H9 (cell line): Measurements from ENCODE around the gene GFER. TPM values are rescaled to one million over a fixed set of nuclear protein-coding genes. Genes with fewer than 3 reads are reported as not detected.
"Not testable (repeated sequence)": the region's sequence is repeated elsewhere in the genome, so short reads cannot be mapped to it uniquely, and the experiment has no call there.

Experiments
- DNase-seq: peaks from one replicate; pipeline ENCODE4 v3.0.0-alpha.2; 2017
- H2AFZ ChIP-seq: one replicate; pipeline ENCODE4 v1.6.1; 2013; ENCODE audit warnings: mild to moderate bottlenecking, low read length, control low read depth, moderate library complexity
- H2AK5ac ChIP-seq: 2 replicates; pipeline ENCODE4 v1.6.1; 2013; ENCODE audit warnings: low read length, control low read depth, mixed read lengths; ENCODE audit not compliant: insufficient read length
- H2BK120ac ChIP-seq: one replicate; pipeline ENCODE4 v1.6.1; 2013; ENCODE audit warnings: low read depth, mild to moderate bottlenecking, low read length, control low read depth, inconsistent platforms; ENCODE audit not compliant: poor library complexity, severe bottlenecking
- H2BK12ac ChIP-seq: 2 replicates; pipeline ENCODE4 v1.6.1; 2013; ENCODE audit warnings: low read length, control low read depth, mixed read lengths, low read depth; ENCODE audit not compliant: insufficient read length
- H2BK15ac ChIP-seq: 2 replicates; pipeline ENCODE4 v1.6.1; 2013; ENCODE audit warnings: low read depth, low read length, control low read depth
- H2BK20ac ChIP-seq: one replicate; pipeline ENCODE4 v1.6.1; 2013; ENCODE audit warnings: low read depth, mild to moderate bottlenecking, low read length, control low read depth, inconsistent platforms; ENCODE audit not compliant: poor library complexity, severe bottlenecking
- H2BK5ac ChIP-seq: 2 replicates; pipeline ENCODE4 v1.6.1; 2013; ENCODE audit warnings: low read length, control low read depth, mixed read lengths; ENCODE audit not compliant: insufficient read length
- H3K14ac ChIP-seq: 2 replicates; pipeline ENCODE4 v1.6.1; 2013; ENCODE audit warnings: low read length, control low read depth; ENCODE audit not compliant: insufficient read depth
- H3K18ac ChIP-seq: 2 replicates; pipeline ENCODE4 v1.6.1; 2013; ENCODE audit warnings: low read depth, mild to moderate bottlenecking, mixed read lengths, low read length, control low read depth; ENCODE audit not compliant: insufficient read length
- H3K23ac ChIP-seq: 2 replicates; pipeline ENCODE4 v1.6.1; 2013; ENCODE audit warnings: low read length, control low read depth, mixed read lengths, low read depth; ENCODE audit not compliant: insufficient read length
- H3K23me2 ChIP-seq: 2 replicates; pipeline ENCODE4 v1.6.1; 2013; ENCODE audit warnings: low read depth, mild to moderate bottlenecking, mixed read lengths, low read length, control low read depth; ENCODE audit not compliant: insufficient read length, poor library complexity, severe bottlenecking
- H3K27ac ChIP-seq: 2 replicates; pipeline ENCODE4 v1.5.1; 2013; ENCODE audit warnings: low read length, control low read depth, mixed read lengths, low read depth; ENCODE audit not compliant: insufficient read length
- H3K27me3 ChIP-seq: 2 replicates; pipeline ENCODE4 v1.6.1; 2013; ENCODE audit warnings: low read length, control low read depth, inconsistent platforms; ENCODE audit not compliant: insufficient read depth
- H3K4ac ChIP-seq: 2 replicates; pipeline ENCODE4 v1.6.1; 2013; ENCODE audit warnings: low read depth, mild to moderate bottlenecking, control low read depth, inconsistent platforms, low read length, moderate library complexity
- H3K4me1 ChIP-seq: 2 replicates; pipeline ENCODE4 v1.6.1; 2013; ENCODE audit warnings: low read length, control low read depth, inconsistent platforms; ENCODE audit not compliant: insufficient read depth
- H3K4me2 ChIP-seq: 2 replicates; pipeline ENCODE4 v1.6.1; 2013; ENCODE audit warnings: low read length, control low read depth, mixed read lengths; ENCODE audit not compliant: insufficient read length, insufficient read depth
- H3K56ac ChIP-seq: 2 replicates; pipeline ENCODE4 v1.6.1; 2013; ENCODE audit warnings: low read depth, mild to moderate bottlenecking, mixed read lengths, low read length, control low read depth; ENCODE audit not compliant: insufficient read length
- H3K79me1 ChIP-seq: 2 replicates; pipeline ENCODE4 v1.6.1; 2013; ENCODE audit warnings: low read depth, mild to moderate bottlenecking, moderate library complexity, low read length, control low read depth, inconsistent platforms; ENCODE audit not compliant: insufficient read depth, poor library complexity, severe bottlenecking
- H3K79me2 ChIP-seq: 2 replicates; pipeline ENCODE4 v1.6.1; 2013; ENCODE audit warnings: low read length, control low read depth, inconsistent platforms; ENCODE audit not compliant: insufficient read depth
- H3K9ac ChIP-seq: 2 replicates; pipeline ENCODE4 v1.6.1; 2013; ENCODE audit warnings: low read length, control low read depth, mixed read lengths; ENCODE audit not compliant: insufficient read length; ENCODE audit errors: extremely low read depth
- H3K9me3 ChIP-seq: one replicate; pipeline ENCODE4 v1.6.1; 2013; ENCODE audit warnings: low read depth, low read length, inconsistent platforms; ENCODE audit not compliant: control insufficient read depth
- H3T11ph ChIP-seq: one replicate; pipeline ENCODE4 v1.6.1; 2013; ENCODE audit warnings: mild to moderate bottlenecking, low read length, control low read depth, inconsistent platforms
- H4K20me1 ChIP-seq: one replicate; pipeline ENCODE4 v1.6.1; 2013; ENCODE audit not compliant: control insufficient read depth, insufficient read length, insufficient read depth
- H4K5ac ChIP-seq: 2 replicates; pipeline ENCODE4 v1.6.1; 2013; ENCODE audit warnings: low read depth, mild to moderate bottlenecking, mixed read lengths, low read length, control low read depth; ENCODE audit not compliant: insufficient read length
- H4K8ac ChIP-seq: replicated peaks from 2 replicates; pipeline ENCODE4 v1.6.1; 2013; ENCODE audit warnings: low read length, control low read depth, mixed read lengths, low read depth; ENCODE audit not compliant: insufficient read length
- H4K91ac ChIP-seq: 2 replicates; pipeline ENCODE4 v1.6.1; 2013; ENCODE audit warnings: low read depth, mild to moderate bottlenecking, moderate library complexity, mixed read lengths, low read length, control low read depth; ENCODE audit not compliant: insufficient read length
- H3K27ac Mint-ChIP-seq, 3 experiments: 2 replicates in 2 of 3; 3 replicates in 1 of 3; pipeline ENCODE4 v1.8.0; 2020 to 2021; ENCODE audit warnings: mixed read lengths in 3 of 3, mild to moderate bottlenecking in 1 of 3, moderate library complexity in 1 of 3
- H3K27me3 Mint-ChIP-seq: 2 replicates; pipeline ENCODE4 v1.8.0; 2021; ENCODE audit warnings: low read depth, mild to moderate bottlenecking, moderate library complexity, mixed read lengths
- H3K36me3 Mint-ChIP-seq, 3 experiments: 2 replicates in 2 of 3; 3 replicates in 1 of 3; pipeline ENCODE4 v1.8.0; 2020 to 2021; ENCODE audit warnings: low read depth in 3 of 3, mixed read lengths in 3 of 3; ENCODE audit not compliant: insufficient read depth in 1 of 3
- H3K4me1 Mint-ChIP-seq, 2 experiments: 2 replicates each; pipeline ENCODE4 v1.8.0; 2020; ENCODE audit warnings: mixed read lengths in 2 of 2
- H3K4me3 Mint-ChIP-seq, 2 experiments: 2 replicates in 1 of 2; 3 replicates in 1 of 2; pipeline ENCODE4 v1.8.0; 2020 to 2021; ENCODE audit warnings: mild to moderate bottlenecking in 2 of 2, mixed read lengths in 2 of 2, moderate library complexity in 1 of 2
- H3K9me3 Mint-ChIP-seq, 2 experiments: 2 replicates in 1 of 2; 3 replicates in 1 of 2; pipeline ENCODE4 v1.8.0; 2020; ENCODE audit warnings: mild to moderate bottlenecking in 2 of 2, mixed read lengths in 2 of 2, moderate library complexity in 1 of 2
- WGBS: extraction: QIAGEN DNeasy Blood & Tissue Kit; methylation state at CpG from one replicate; pipeline ENCODE4 v1.1.7; 2013; ENCODE audit warnings: missing lambda C conversion rate, low lambda C conversion rate, mixed read lengths; ENCODE audit not compliant: insufficient read length; ENCODE audit errors: extremely low coverage; 5-methylcytosine and 5-hydroxymethylcytosine counted together
- total RNA-seq: library from RNA; stranded (reverse); gene quantifications from 2 replicates; pipeline ENCODE4 v1.2.1, GENCODE V29; 2021
- TF ChIP-seq, protein P1 (sequence below): fragments of 200-600 bp; sonication (generic); conservative IDR thresholded peaks from 3 replicates; pipeline ENCODE4 v1.8.0; 2021; ENCODE audit warnings: antibody characterized with exemption, mild to moderate bottlenecking

The GFER gene
- total RNA-seq, 1 experiment from 2014 or later, result 49.1 TPM

DNA sequence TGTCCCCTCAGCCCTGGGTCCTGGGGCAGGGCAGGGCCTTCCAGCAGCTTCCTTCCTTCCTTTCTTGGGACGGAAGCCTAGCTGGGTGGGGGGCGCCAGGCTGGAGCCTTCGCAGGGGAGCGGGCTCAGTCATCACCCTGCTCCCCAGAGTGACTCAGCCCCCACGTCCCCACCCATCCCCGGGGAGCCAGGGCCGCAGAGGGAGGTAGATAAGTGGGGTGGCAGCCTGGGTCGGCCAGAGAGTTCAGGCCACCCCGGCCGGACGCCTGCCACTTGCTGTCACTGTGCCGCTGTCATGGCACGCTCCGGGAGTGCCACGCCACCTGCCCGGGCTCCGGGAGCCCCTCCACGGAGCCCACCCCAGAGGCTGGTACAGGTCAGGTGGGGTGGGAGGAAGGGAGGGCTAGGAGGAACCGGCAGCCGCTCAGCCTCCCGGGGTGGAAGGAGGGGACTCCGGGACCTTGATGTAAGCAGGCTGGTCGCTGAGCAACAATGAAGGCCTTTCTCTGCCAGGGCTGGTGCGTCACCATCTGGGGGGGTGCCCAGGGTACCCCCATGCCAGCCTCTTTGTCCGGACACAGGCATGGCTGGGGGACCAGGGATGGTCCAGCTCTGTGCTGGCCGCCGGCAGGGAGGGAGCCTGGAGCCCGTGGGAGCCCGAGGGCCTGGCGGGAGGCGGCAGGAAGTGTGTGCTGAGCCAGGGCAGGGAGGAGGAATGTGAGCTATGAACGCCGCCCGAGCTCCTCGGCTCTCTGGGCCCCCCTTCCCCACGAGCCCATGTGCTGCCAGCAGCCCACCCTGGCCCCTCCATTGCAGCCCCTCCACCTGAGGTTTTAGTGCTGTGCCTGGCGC is 49.3 kb downstream of the GFER start:
- no peak overlapping the region for H3K4me2 ChIP-seq

DNA sequence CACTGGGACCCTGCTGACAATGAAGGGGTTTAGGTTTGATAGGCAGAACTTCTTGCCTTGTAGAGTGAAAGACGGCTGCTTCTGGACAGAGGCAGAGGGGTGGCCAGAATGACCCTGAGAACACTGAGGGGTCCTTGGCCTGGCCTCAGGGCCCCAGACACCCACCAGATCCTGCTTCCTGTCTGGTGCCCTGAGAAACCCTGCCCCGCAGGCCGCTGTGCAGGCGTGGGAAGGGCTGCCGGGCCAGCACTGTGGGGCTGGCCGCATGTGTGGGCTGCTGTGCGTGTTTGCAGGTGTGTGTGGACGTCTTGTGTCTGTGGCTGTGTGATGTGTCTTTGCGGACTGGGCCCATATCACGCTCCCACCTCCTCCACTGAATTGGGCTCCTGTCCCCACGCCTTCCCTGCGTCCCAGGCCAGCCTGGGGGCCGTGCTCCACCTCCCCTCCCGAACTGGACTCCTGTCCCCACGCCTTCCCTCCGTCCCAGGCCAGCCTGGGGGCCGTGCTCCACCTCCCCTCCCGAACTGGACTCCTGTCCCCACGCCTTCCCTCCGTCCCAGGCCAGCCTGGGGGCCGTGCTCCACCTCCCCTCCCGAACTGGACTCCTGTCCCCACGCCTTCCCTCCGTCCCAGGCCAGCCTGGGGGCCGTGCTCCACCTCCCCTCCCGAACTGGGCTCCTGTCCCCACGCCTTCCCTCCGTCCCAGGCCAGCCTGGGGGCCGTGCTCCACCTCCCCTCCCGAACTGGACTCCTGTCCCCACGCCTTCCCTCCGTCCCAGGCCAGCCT is 50.1 kb downstream of the GFER start:
- H3K4me1 ChIP-seq, H3K9me3 ChIP-seq, H3K27me3 ChIP-seq, H3K18ac ChIP-seq, H2BK120ac ChIP-seq, H3K27me3 Mint-ChIP-seq, H3K23me2 ChIP-seq, H3K4me1 Mint-ChIP-seq, H3K36me3 Mint-ChIP-seq, DNase-seq, H2BK20ac ChIP-seq, H3K4me2 ChIP-seq, H3K9ac ChIP-seq, H2BK5ac ChIP-seq, H4K5ac ChIP-seq, H3K23ac ChIP-seq, H3K14ac ChIP-seq, H2AK5ac ChIP-seq, H4K20me1 ChIP-seq, H4K8ac ChIP-seq, H3K9me3 Mint-ChIP-seq, H2AFZ ChIP-seq, H2BK15ac ChIP-seq, H3K4ac ChIP-seq, H4K91ac ChIP-seq, H3K79me1 ChIP-seq, H2BK12ac ChIP-seq, H3K56ac ChIP-seq, H3K27ac ChIP-seq, H3K4me3 Mint-ChIP-seq, H3K79me2 ChIP-seq, H3T11ph ChIP-seq: not testable (repeated sequence)
- WGBS, result no CpG with 5 or more reads among the region's 32 CpGs
- peak overlapping the region in 1 of 3 experiments; percentile 70; a peak in 1 of 7 replicates for H3K27ac Mint-ChIP-seq

More for the DNA sequence above, 49.3 kb downstream of the GFER start:
- WGBS, result no CpG with 5 or more reads among the region's 37 CpGs
- no peak overlapping the region for H3K18ac ChIP-seq
- H2BK120ac ChIP-seq, result no peak overlapping the region
- H4K20me1 ChIP-seq, result no peaks in the 10 kb centered on the region
- no peak overlapping the region for H4K91ac ChIP-seq
- no peak overlapping the region for H2BK20ac ChIP-seq
- TF ChIP-seq, protein P1, sequence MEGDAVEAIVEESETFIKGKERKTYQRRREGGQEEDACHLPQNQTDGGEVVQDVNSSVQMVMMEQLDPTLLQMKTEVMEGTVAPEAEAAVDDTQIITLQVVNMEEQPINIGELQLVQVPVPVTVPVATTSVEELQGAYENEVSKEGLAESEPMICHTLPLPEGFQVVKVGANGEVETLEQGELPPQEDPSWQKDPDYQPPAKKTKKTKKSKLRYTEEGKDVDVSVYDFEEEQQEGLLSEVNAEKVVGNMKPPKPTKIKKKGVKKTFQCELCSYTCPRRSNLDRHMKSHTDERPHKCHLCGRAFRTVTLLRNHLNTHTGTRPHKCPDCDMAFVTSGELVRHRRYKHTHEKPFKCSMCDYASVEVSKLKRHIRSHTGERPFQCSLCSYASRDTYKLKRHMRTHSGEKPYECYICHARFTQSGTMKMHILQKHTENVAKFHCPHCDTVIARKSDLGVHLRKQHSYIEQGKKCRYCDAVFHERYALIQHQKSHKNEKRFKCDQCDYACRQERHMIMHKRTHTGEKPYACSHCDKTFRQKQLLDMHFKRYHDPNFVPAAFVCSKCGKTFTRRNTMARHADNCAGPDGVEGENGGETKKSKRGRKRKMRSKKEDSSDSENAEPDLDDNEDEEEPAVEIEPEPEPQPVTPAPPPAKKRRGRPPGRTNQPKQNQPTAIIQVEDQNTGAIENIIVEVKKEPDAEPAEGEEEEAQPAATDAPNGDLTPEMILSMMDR, result no peak
- H2AK5ac ChIP-seq, result no peak overlapping the region
- H2AFZ ChIP-seq, result no peak overlapping the region
- no peak overlapping the region for H4K8ac ChIP-seq
- Mint-ChIP-seq H3K36me3 (no peaks in the 10 kb centered on the region), H3K4me3 (no peak overlapping the region), H3K27ac (no peak overlapping the region; a peak in 1 of 7 replicates), H3K9me3 (no peaks in the 10 kb centered on the region), H3K27me3 (peaks cover 2% of the 10 kb centered on the region; the same call in 1 of the 2 replicates), H3K4me1 (peaks cover 3% of the 10 kb centered on the region in 2 experiments; a peak in 1 of 4 replicates)
- H2BK15ac ChIP-seq, result no peak overlapping the region
- no peak overlapping the region for H2BK5ac ChIP-seq
- no peaks in the 10 kb centered on the region for H3K4me1 ChIP-seq
- H3K23me2 ChIP-seq, result no peaks in the 10 kb centered on the region
- H3K27ac ChIP-seq, result no peak overlapping the region
- no peaks in the 10 kb centered on the region for H3K9me3 ChIP-seq
- no peak overlapping the region for H3K9ac ChIP-seq
- H3K14ac ChIP-seq, result no peak overlapping the region; the same call in 1 of the 2 replicates
- no peak overlapping the region for H2BK12ac ChIP-seq
- no peaks in the 10 kb centered on the region for H3K79me2 ChIP-seq
- no peak overlapping the region for H3T11ph ChIP-seq
- H3K27me3 ChIP-seq, result no peaks in the 10 kb centered on the region
- no peak overlapping the region for H4K5ac ChIP-seq
- DNase-seq, result no peak
- no peak overlapping the region for H3K23ac ChIP-seq
- H3K4ac ChIP-seq, result no peak overlapping the region
- no peak overlapping the region for H3K56ac ChIP-seq
- H3K79me1 ChIP-seq, result no peaks in the 10 kb centered on the region
